Measurements from ENCODE around the gene ZNF609. TPM values are rescaled to one million over a fixed set of nuclear protein-coding genes. Genes with fewer than 3 reads are reported as not detected.

The ZNF609 gene
- total RNA-seq, 1 donor from 2014 or later = 41.2 TPM

- Mint-ChIP-seq H3K27ac (ENCODE audit: unreplicated experiment) (peak overlapping the region; percentile 38), H3K4me3 (ENCODE audit: unreplicated experiment) (no peak overlapping the region), H3K9me3 (ENCODE audit: unreplicated experiment) (no peaks in the 10 kb centered on the region), H3K27me3 (ENCODE audit: unreplicated experiment) (peaks cover 2% of the 10 kb centered on the region), H3K36me3 (ENCODE audit: low read depth, unreplicated experiment) (no peaks in the 10 kb centered on the region), H3K4me1 (ENCODE audit: unreplicated experiment) (no peaks in the 10 kb centered on the region)
- DNase-seq (ENCODE audit: low spot score) = no peak
- TF ChIP-seq, protein P1, sequence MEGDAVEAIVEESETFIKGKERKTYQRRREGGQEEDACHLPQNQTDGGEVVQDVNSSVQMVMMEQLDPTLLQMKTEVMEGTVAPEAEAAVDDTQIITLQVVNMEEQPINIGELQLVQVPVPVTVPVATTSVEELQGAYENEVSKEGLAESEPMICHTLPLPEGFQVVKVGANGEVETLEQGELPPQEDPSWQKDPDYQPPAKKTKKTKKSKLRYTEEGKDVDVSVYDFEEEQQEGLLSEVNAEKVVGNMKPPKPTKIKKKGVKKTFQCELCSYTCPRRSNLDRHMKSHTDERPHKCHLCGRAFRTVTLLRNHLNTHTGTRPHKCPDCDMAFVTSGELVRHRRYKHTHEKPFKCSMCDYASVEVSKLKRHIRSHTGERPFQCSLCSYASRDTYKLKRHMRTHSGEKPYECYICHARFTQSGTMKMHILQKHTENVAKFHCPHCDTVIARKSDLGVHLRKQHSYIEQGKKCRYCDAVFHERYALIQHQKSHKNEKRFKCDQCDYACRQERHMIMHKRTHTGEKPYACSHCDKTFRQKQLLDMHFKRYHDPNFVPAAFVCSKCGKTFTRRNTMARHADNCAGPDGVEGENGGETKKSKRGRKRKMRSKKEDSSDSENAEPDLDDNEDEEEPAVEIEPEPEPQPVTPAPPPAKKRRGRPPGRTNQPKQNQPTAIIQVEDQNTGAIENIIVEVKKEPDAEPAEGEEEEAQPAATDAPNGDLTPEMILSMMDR (IDR thresholded peaks at IDR 0.05; ENCODE audit: unreplicated experiment) = no peak
Measured at GRCh38 chr15:64710676-64711428, 250.5 kb downstream of the ZNF609 start.

GRCh38 chr15:64712353-64712752 is 252.0 kb downstream of the ZNF609 start:
- Mint-ChIP-seq H3K36me3 (ENCODE audit: low read depth, unreplicated experiment) (no peaks in the 10 kb centered on the region), H3K27me3 (ENCODE audit: unreplicated experiment) (peaks cover 2% of the 10 kb centered on the region), H3K9me3 (ENCODE audit: unreplicated experiment) (no peaks in the 10 kb centered on the region), H3K4me3 (ENCODE audit: unreplicated experiment) (no peak overlapping the region), H3K27ac (ENCODE audit: unreplicated experiment) (no peak overlapping the region), H3K4me1 (ENCODE audit: unreplicated experiment) (peaks cover 4% of the 10 kb centered on the region)
- TF ChIP-seq, protein P1 (IDR thresholded peaks at IDR 0.05; ENCODE audit: unreplicated experiment) = no peak
- DNase-seq (ENCODE audit: low spot score) = no peak

GRCh38 chr15:64713592-64713991 is 253.2 kb downstream of the ZNF609 start:
- TF ChIP-seq, protein P1 (IDR thresholded peaks at IDR 0.05; ENCODE audit: unreplicated experiment) = no peak
- H3K27me3 Mint-ChIP-seq (ENCODE audit: unreplicated experiment) = peaks cover 2% of the 10 kb centered on the region
- H3K27ac Mint-ChIP-seq (ENCODE audit: unreplicated experiment) = no peak overlapping the region
- no peak overlapping the region for H3K4me3 Mint-ChIP-seq (ENCODE audit: unreplicated experiment)
- no peak for DNase-seq (ENCODE audit: low spot score)
- no peaks in the 10 kb centered on the region for H3K36me3 Mint-ChIP-seq (ENCODE audit: low read depth, unreplicated experiment)
- peaks cover 15% of the 10 kb centered on the region for H3K4me1 Mint-ChIP-seq (ENCODE audit: unreplicated experiment)
- no peaks in the 10 kb centered on the region for H3K9me3 Mint-ChIP-seq (ENCODE audit: unreplicated experiment)

- TF ChIP-seq, protein P1 (IDR thresholded peaks at IDR 0.05; ENCODE audit: unreplicated experiment) = no peak
- DNase-seq (ENCODE audit: low spot score) = no peak
- H3K9me3 Mint-ChIP-seq (ENCODE audit: unreplicated experiment) = no peaks in the 10 kb centered on the region
- H3K4me1 Mint-ChIP-seq (ENCODE audit: unreplicated experiment) = peaks cover 20% of the 10 kb centered on the region
- H3K27me3 Mint-ChIP-seq (ENCODE audit: unreplicated experiment) = peaks cover 4% of the 10 kb centered on the region
- no peaks in the 10 kb centered on the region for H3K36me3 Mint-ChIP-seq (ENCODE audit: low read depth, unreplicated experiment)
- no peak overlapping the region for H3K4me3 Mint-ChIP-seq (ENCODE audit: unreplicated experiment)
- no peak overlapping the region for H3K27ac Mint-ChIP-seq (ENCODE audit: unreplicated experiment)
Measured at GRCh38 chr15:64716452-64716851, 256.1 kb downstream of the ZNF609 start.

- Mint-ChIP-seq H3K4me3 (ENCODE audit: unreplicated experiment) (no peak overlapping the region), H3K36me3 (ENCODE audit: low read depth, unreplicated experiment) (no peaks in the 10 kb centered on the region), H3K4me1 (ENCODE audit: unreplicated experiment) (peaks cover 20% of the 10 kb centered on the region), H3K27me3 (ENCODE audit: unreplicated experiment) (peaks cover 4% of the 10 kb centered on the region), H3K9me3 (ENCODE audit: unreplicated experiment) (no peaks in the 10 kb centered on the region), H3K27ac (ENCODE audit: unreplicated experiment) (peak overlapping the region; percentile 91)
- DNase-seq (ENCODE audit: low spot score) = no peak
- TF ChIP-seq, protein P1 (IDR thresholded peaks at IDR 0.05; ENCODE audit: unreplicated experiment) = no peak
Measured at GRCh38 chr15:64717130-64717529, 256.8 kb downstream of the ZNF609 start.

Measured in endothelial cell (in vitro differentiated cells).